ENCODE measurements around the gene WRAP53. TPM values are rescaled to one million over a fixed set of nuclear protein-coding genes. Genes with fewer than 3 reads are reported as not detected.
A peak's percentile ranks its signal among the peaks of the same experiment; 100 is the strongest.

WRAP53 gene
- total and polyA plus RNA-seq, 2 of the 13 experiments (the other 11 are each of a cell fraction or from before 2014, with no cell fraction given), result 7.0 to 19.5 TPM

- TF ChIP-seq ARID4A (CRISPR knock-in tag; IDR thresholded peaks at IDR 0.05; ENCODE audit: borderline replicate concordance) (peak; percentile 84), HOXA3 (CRISPR knock-in tag; IDR thresholded peaks at IDR 0.05) (peak; percentile 84), JDP2 (CRISPR knock-in tag; IDR thresholded peaks at IDR 0.05; ENCODE audit: borderline replicate concordance) (no peak), TGIF2 (CRISPR knock-in tag; IDR thresholded peaks at IDR 0.05) (no peak; the same call in 1 of the 2 replicates), PHF8 (CRISPR knock-in tag; IDR thresholded peaks at IDR 0.05) (peak; percentile 78), ZNF530 (CRISPR knock-in tag; IDR thresholded peaks at IDR 0.05; ENCODE audit: low read depth) (no peak), GPBP1L1 (CRISPR knock-in tag; IDR thresholded peaks at IDR 0.05) (no peak), CBX5 (CRISPR knock-in tag; IDR thresholded peaks at IDR 0.05; ENCODE audit: borderline replicate concordance) (no peak; the same call in 1 of the 2 replicates), IKZF4 (CRISPR knock-in tag; IDR thresholded peaks at IDR 0.05; ENCODE audit: borderline replicate concordance, low read depth, not compliant biosample characterization) (no peak), MED8 (CRISPR knock-in tag; IDR thresholded peaks at IDR 0.05; ENCODE audit: insufficient replicate concordance) (no peak), ZSCAN9 (CRISPR knock-in tag; IDR thresholded peaks at IDR 0.05; ENCODE audit: borderline replicate concordance) (peak; percentile 47; the same call in 1 of the 2 replicates), ZNF282 (IDR thresholded peaks at IDR 0.05; ENCODE audit: partially characterized antibody) (no peak)
- TF ChIP-seq, protein P1, sequence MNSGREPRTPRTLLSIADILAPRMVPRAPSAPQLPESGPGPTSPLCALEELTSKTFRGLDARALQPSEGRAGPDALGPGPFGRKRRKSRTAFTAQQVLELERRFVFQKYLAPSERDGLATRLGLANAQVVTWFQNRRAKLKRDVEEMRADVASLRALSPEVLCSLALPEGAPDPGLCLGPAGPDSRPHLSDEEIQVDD (CRISPR knock-in tag; IDR thresholded peaks at IDR 0.05; ENCODE audit: borderline replicate concordance), result no peak
- TF ChIP-seq, protein P2, sequence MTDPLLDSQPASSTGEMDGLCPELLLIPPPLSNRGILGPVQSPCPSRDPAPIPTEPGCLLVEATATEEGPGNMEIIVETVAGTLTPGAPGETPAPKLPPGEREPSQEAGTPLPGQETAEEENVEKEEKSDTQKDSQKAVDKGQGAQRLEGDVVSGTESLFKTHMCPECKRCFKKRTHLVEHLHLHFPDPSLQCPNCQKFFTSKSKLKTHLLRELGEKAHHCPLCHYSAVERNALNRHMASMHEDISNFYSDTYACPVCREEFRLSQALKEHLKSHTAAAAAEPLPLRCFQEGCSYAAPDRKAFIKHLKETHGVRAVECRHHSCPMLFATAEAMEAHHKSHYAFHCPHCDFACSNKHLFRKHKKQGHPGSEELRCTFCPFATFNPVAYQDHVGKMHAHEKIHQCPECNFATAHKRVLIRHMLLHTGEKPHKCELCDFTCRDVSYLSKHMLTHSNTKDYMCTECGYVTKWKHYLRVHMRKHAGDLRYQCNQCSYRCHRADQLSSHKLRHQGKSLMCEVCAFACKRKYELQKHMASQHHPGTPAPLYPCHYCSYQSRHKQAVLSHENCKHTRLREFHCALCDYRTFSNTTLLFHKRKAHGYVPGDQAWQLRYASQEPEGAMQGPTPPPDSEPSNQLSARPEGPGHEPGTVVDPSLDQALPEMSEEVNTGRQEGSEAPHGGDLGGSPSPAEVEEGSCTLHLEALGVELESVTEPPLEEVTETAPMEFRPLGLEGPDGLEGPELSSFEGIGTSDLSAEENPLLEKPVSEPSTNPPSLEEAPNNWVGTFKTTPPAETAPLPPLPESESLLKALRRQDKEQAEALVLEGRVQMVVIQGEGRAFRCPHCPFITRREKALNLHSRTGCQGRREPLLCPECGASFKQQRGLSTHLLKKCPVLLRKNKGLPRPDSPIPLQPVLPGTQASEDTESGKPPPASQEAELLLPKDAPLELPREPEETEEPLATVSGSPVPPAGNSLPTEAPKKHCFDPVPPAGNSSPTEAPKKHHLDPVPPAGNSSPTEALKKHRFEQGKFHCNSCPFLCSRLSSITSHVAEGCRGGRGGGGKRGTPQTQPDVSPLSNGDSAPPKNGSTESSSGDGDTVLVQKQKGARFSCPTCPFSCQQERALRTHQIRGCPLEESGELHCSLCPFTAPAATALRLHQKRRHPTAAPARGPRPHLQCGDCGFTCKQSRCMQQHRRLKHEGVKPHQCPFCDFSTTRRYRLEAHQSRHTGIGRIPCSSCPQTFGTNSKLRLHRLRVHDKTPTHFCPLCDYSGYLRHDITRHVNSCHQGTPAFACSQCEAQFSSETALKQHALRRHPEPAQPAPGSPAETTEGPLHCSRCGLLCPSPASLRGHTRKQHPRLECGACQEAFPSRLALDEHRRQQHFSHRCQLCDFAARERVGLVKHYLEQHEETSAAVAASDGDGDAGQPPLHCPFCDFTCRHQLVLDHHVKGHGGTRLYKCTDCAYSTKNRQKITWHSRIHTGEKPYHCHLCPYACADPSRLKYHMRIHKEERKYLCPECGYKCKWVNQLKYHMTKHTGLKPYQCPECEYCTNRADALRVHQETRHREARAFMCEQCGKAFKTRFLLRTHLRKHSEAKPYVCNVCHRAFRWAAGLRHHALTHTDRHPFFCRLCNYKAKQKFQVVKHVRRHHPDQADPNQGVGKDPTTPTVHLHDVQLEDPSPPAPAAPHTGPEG (CRISPR knock-in tag; IDR thresholded peaks at IDR 0.05), result no peak
Observed at GRCh38 chr17:7687908-7688807, at the start of gene WRAP53 (continued).
